ENCODE data around the gene MRPL51.

DNA sequence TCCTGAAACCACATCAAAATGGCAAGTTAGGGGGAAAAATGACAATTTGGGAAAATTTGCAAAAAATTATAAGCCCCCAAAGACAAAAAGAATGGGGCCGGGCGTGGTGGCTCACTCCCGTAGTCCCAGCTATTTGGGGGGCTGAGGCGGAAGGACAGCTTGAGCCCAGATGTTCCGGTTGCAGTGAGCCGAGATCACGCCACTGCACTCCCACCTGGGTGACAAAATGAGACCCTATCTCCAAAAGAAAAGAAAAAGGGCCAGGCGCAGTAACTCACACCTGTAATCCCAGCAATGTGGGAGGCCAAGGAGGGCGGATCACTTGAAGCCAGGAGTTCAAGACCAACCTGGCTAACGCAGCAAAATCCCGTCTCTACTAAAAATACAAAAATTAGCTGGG, 20.6 kb downstream of the MRPL51 start:
- TF ChIP-seq EZH2 (IDR thresholded peaks at IDR 0.05; ENCODE audit: insufficient read depth, poor library complexity, severe bottlenecking) (no peak), EZH2phosphoT487 (IDR thresholded peaks at IDR 0.05; ENCODE audit: insufficient read depth, low read depth) (no peak)
